Measurements from ENCODE around the gene GLIS1.
"Not testable (repeated sequence)": the region's sequence is repeated elsewhere in the genome, so short reads cannot be mapped to it uniquely, and the experiment has no call there.

GLIS1 gene

GRCh38 chr1:53651356-53651755, 87.6 kb downstream of the GLIS1 start:
- Histone ChIP-seq H3K27me3 (ENCODE audit: insufficient read depth, low read length) (no peaks in the 10 kb centered on the region), H3K4me3 (ENCODE audit: low read length) (no peak overlapping the region), H3K9me3 (ENCODE audit: insufficient read depth, low read depth, low read length) (no peaks in the 10 kb centered on the region), H3K9ac (ENCODE audit: low read depth, low read length) (no peak overlapping the region), H3K4me1 (ENCODE audit: insufficient read depth, low read length) (no peaks in the 10 kb centered on the region), H3K27ac (ENCODE audit: low read depth, low read length) (no peak overlapping the region), H3K36me3 (ENCODE audit: insufficient read depth, low read length) (no peaks in the 10 kb centered on the region)
- 86% methylated on average over 1 of the region's 1 CpG for WGBS

GRCh38 chr1:53648516-53648915, 90.4 kb downstream of the GLIS1 start:
- Histone ChIP-seq H3K4me3 (ENCODE audit: low read length) (no peak overlapping the region), H3K9ac (ENCODE audit: low read depth, low read length) (no peak overlapping the region), H3K27me3 (ENCODE audit: insufficient read depth, low read length) (no peaks in the 10 kb centered on the region), H3K36me3 (ENCODE audit: insufficient read depth, low read length) (no peaks in the 10 kb centered on the region), H3K4me1 (ENCODE audit: insufficient read depth, low read length) (no peaks in the 10 kb centered on the region), H3K27ac (ENCODE audit: low read depth, low read length) (no peak overlapping the region), H3K9me3 (ENCODE audit: insufficient read depth, low read depth, low read length) (no peaks in the 10 kb centered on the region)
- WGBS: 91% methylated on average over 5 of the region's 7 CpGs

DNA sequence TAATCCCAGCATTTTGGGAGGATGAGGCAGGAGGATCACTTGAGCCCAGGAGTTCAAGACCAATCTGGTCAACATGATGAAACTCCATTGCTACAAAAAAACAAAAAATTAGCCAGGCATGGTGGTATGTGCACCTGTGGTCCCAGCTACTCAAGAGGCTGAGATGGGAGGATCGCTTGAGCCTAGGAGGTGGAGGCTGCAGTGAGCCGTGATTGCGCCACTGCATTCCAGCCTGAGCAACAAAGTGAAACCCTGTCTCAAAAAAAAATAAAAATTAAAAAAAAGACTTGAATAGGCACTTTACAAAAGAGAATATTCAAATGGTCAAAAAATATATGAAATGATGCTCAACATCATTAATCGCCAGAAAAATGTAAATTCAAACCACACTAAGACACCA, 91.0 kb downstream of the GLIS1 start:
- H3K4me1 ChIP-seq (ENCODE audit: insufficient read depth, low read length); H3K27me3 ChIP-seq (ENCODE audit: insufficient read depth, low read length); H3K4me3 ChIP-seq (ENCODE audit: low read length); H3K27ac ChIP-seq (ENCODE audit: low read depth, low read length); H3K9ac ChIP-seq (ENCODE audit: low read depth, low read length); H3K9me3 ChIP-seq (ENCODE audit: insufficient read depth, low read depth, low read length); H3K36me3 ChIP-seq (ENCODE audit: insufficient read depth, low read length): not testable (repeated sequence)
- WGBS: 88% methylated on average over 3 of the region's 4 CpGs

DNA sequence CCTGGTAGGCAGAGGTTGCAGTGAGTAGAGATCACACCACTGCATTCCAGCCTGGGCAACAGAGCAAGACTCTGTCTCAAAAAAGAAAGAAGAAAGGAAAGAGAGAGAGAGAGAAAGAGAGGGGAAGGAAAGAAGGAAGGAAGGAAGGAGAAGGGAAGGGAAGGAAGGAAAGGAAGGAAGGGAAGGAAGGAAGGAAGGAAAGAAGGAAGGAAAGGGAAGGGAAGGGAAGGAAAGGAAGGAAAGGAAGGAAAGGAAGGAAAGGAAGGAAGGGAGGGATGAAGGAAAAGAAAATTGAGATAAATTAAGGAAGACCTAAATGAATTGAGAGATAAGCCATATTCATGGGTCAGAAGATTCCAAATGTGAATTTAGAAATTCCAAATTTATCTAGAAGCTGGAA, 92.2 kb downstream of the GLIS1 start:
- no peak overlapping the region for H3K27ac ChIP-seq (ENCODE audit: low read depth, low read length)
- H3K4me3 ChIP-seq (ENCODE audit: low read length): no peak overlapping the region
- H3K9me3 ChIP-seq (ENCODE audit: insufficient read depth, low read depth, low read length): no peaks in the 10 kb centered on the region
- H3K27me3 ChIP-seq (ENCODE audit: insufficient read depth, low read length): no peaks in the 10 kb centered on the region
- H3K4me1 ChIP-seq (ENCODE audit: insufficient read depth, low read length): no peaks in the 10 kb centered on the region
- no peaks in the 10 kb centered on the region for H3K36me3 ChIP-seq (ENCODE audit: insufficient read depth, low read length)
- H3K9ac ChIP-seq (ENCODE audit: low read depth, low read length): no peak overlapping the region

DNA sequence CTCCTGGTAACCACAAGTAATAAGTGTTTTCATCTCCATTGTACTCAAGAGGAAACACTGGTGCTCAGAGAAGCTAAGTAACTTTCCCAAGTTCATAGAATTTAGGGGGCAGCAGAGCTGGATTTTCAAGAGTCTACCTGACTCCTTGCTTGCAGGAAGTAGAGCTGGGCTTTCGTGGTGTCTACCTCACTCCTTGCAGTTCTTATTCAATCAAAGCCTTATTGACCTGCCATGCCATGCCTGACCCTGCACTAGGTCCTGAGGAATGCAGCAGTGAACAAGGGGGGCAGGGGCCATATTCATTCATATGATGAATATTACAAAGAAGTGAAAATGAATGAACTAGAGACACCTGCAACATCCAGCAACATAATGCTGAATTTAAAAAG, 93.3 kb downstream of the GLIS1 start:
- Histone ChIP-seq H3K36me3 (ENCODE audit: insufficient read depth, low read length) (no peaks in the 10 kb centered on the region), H3K9ac (ENCODE audit: low read depth, low read length) (no peak overlapping the region), H3K4me1 (ENCODE audit: insufficient read depth, low read length) (no peaks in the 10 kb centered on the region), H3K27ac (ENCODE audit: low read depth, low read length) (no peak overlapping the region), H3K4me3 (ENCODE audit: low read length) (no peak overlapping the region), H3K9me3 (ENCODE audit: insufficient read depth, low read depth, low read length) (no peaks in the 10 kb centered on the region), H3K27me3 (ENCODE audit: insufficient read depth, low read length) (no peaks in the 10 kb centered on the region)
- 80% methylated on average over 1 of the region's 1 CpG for WGBS

DNA sequence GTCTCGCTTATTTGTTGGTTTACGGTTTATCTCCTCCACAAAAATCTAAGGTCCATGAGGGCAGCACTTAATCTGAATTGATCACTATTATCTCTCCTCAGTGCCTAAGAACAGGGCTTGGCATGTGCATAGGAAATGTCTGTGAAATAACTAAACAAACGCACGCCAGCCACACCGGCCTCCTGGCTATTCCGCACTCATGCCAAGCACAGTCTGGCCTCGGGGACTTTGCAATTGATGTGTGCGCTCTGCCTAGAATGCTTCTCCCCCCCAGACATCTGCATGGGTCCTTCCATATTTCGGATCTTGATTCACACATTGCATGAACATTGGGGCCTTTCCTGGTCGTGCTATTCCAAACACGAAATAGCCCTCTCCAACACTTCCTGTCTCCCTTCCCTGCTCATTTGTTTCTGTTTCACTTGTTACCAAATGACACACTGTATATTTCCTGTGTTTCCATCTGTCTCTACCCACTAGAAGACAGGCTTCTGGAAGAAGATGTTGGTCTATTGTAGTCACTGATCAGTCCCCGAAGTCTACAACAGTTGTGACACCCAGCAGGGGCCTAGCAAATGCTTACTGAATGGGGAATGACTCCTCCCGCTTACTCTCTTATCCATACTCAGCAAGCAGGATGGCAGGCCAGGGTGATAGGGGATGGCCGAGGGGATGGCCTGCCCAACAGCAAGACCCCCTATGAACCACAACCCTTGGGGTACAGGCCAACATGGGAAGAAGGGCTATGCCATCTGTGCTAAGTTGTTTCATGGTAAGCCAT, 93.9 kb downstream of the GLIS1 start:
- no peaks in the 10 kb centered on the region for H3K27me3 ChIP-seq (ENCODE audit: insufficient read depth, low read length)
- H3K4me1 ChIP-seq (ENCODE audit: insufficient read depth, low read length): no peaks in the 10 kb centered on the region
- 95% methylated on average over 14 of the region's 14 CpGs for WGBS
- no peak overlapping the region for H3K9ac ChIP-seq (ENCODE audit: low read depth, low read length)
- H3K4me3 ChIP-seq (ENCODE audit: low read length): no peak overlapping the region
- H3K36me3 ChIP-seq (ENCODE audit: insufficient read depth, low read length): no peaks in the 10 kb centered on the region
- no peak overlapping the region for H3K27ac ChIP-seq (ENCODE audit: low read depth, low read length)
- H3K9me3 ChIP-seq (ENCODE audit: insufficient read depth, low read depth, low read length): no peaks in the 10 kb centered on the region

- 88% methylated on average over 7 of the region's 7 CpGs for WGBS
- Histone ChIP-seq H3K9ac (ENCODE audit: low read depth, low read length) (no peak overlapping the region), H3K4me1 (ENCODE audit: insufficient read depth, low read length) (no peaks in the 10 kb centered on the region), H3K9me3 (ENCODE audit: insufficient read depth, low read depth, low read length) (no peaks in the 10 kb centered on the region), H3K27me3 (ENCODE audit: insufficient read depth, low read length) (no peaks in the 10 kb centered on the region), H3K36me3 (ENCODE audit: insufficient read depth, low read length) (no peaks in the 10 kb centered on the region), H3K27ac (ENCODE audit: low read depth, low read length) (no peak overlapping the region), H3K4me3 (ENCODE audit: low read length) (no peak overlapping the region)
Measured at GRCh38 chr1:53644496-53644895, 94.5 kb downstream of the GLIS1 start.

DNA sequence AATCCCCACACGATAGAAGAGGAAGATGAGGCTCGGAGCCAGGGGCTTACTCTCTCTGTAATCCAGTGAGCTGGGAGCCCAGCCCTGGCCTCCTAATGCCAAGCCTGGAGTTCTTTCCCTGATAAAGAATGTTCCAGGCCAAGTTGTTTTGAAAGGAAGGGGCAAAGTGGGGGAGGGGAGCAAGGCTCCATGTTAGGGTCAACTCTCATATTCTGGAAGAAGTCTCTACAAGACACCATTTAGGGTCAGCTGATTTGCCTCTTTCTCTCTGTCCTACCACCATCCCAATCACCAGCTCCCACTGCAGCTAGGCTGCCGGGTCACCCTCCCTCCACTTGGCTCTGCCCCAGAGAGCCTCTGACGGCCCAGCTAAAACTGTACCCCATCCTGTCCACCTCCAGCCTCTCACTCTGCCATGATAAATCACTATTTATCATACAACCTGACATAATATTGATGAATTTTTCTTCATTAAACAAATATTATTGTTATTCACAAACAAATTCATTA, 95.0 kb downstream of the GLIS1 start:
- 92% methylated on average over 4 of the region's 4 CpGs for WGBS
- no peaks in the 10 kb centered on the region for H3K36me3 ChIP-seq (ENCODE audit: insufficient read depth, low read length)
- H3K4me1 ChIP-seq (ENCODE audit: insufficient read depth, low read length): no peaks in the 10 kb centered on the region
- H3K27ac ChIP-seq (ENCODE audit: low read depth, low read length): no peak overlapping the region
- H3K9me3 ChIP-seq (ENCODE audit: insufficient read depth, low read depth, low read length): no peaks in the 10 kb centered on the region
- no peaks in the 10 kb centered on the region for H3K27me3 ChIP-seq (ENCODE audit: insufficient read depth, low read length)
- H3K9ac ChIP-seq (ENCODE audit: low read depth, low read length): no peak overlapping the region
- H3K4me3 ChIP-seq (ENCODE audit: low read length): no peak overlapping the region

DNA sequence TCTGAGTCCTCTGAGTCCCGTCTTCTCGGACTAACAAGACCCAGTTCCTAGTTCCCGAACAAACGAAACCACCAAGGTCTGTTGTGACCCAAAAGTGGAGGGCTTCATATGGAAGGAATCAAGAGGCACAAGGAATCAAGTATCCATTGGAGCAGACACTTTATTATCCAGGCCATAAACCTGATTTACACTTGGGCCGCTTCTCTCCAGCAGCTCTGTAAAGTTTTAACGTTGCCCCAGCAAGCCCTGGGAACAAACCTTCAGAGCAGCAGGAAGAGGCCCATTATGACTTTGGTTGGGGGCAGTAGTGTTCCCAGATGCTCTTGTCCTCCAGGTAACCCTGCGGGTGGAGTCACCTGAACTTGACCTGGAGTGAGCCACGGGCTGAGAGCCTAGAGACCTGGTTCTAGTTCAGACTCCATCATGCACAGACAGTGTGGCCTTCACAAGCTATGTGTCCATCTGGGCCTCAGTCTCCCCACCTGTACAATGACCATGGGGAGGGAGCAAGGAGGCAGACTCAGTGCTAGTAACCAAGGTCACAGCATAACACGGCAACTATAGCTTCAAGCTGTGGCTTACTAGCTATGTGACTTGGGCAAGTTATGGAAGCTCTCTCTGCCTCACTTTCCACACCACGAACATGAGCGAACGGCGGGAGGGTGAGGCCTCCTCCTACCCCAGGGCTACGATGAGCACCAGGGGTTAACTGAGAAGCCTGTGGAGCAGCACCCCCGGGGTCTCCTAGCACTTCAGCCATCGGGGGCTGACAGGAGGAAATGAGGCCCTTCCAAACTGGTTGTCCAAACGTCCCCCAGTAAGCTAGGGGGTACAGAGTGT, 95.7 kb downstream of the GLIS1 start:
- H3K4me1 ChIP-seq (ENCODE audit: insufficient read depth, low read length): no peaks in the 10 kb centered on the region
- 89% methylated on average over 17 of the region's 17 CpGs for WGBS
- no peaks in the 10 kb centered on the region for H3K9me3 ChIP-seq (ENCODE audit: insufficient read depth, low read depth, low read length)
- no peak overlapping the region for H3K4me3 ChIP-seq (ENCODE audit: low read length)
- no peak overlapping the region for H3K9ac ChIP-seq (ENCODE audit: low read depth, low read length)
- no peak overlapping the region for H3K27ac ChIP-seq (ENCODE audit: low read depth, low read length)
- no peaks in the 10 kb centered on the region for H3K36me3 ChIP-seq (ENCODE audit: insufficient read depth, low read length)
- no peaks in the 10 kb centered on the region for H3K27me3 ChIP-seq (ENCODE audit: insufficient read depth, low read length)

- H3K36me3 ChIP-seq (ENCODE audit: insufficient read depth, low read length): no peaks in the 10 kb centered on the region
- no peaks in the 10 kb centered on the region for H3K4me1 ChIP-seq (ENCODE audit: insufficient read depth, low read length)
- WGBS: 86% methylated on average over 6 of the region's 6 CpGs
- H3K9me3 ChIP-seq (ENCODE audit: insufficient read depth, low read depth, low read length): no peaks in the 10 kb centered on the region
- H3K27ac ChIP-seq (ENCODE audit: low read depth, low read length): no peak overlapping the region
- H3K9ac ChIP-seq (ENCODE audit: low read depth, low read length): no peak overlapping the region
- no peaks in the 10 kb centered on the region for H3K27me3 ChIP-seq (ENCODE audit: insufficient read depth, low read length)
- no peak overlapping the region for H3K4me3 ChIP-seq (ENCODE audit: low read length)
Measured at GRCh38 chr1:53642607-53643006, 96.4 kb downstream of the GLIS1 start.

DNA sequence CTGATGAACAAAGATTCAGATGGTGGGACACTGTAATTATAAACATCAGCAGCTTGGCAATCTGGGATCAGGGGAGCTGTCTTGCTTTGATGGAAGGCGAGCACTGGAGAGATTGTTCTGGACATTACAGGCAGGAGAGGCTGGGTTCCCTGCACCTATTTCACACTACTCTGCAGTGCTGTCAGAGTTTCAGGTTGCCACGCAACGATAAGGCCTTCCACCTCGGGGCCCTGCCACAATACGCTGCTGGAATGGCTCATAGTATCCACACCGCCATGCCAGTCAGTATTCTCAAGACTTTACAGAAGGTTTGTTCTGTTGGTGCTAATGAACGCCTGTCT, 96.8 kb downstream of the GLIS1 start:
- Histone ChIP-seq H3K27ac (ENCODE audit: low read depth, low read length) (no peak overlapping the region), H3K4me3 (ENCODE audit: low read length) (no peak overlapping the region), H3K36me3 (ENCODE audit: insufficient read depth, low read length) (no peaks in the 10 kb centered on the region), H3K9ac (ENCODE audit: low read depth, low read length) (no peak overlapping the region), H3K4me1 (ENCODE audit: insufficient read depth, low read length) (no peaks in the 10 kb centered on the region), H3K27me3 (ENCODE audit: insufficient read depth, low read length) (no peaks in the 10 kb centered on the region), H3K9me3 (ENCODE audit: insufficient read depth, low read depth, low read length) (no peaks in the 10 kb centered on the region)
- WGBS: 85% methylated on average over 7 of the region's 7 CpGs

All from HUES64 (cell line).